A549 (cell line): ENCODE measurements around the gene GUK1. TPM values are rescaled to one million over a fixed set of nuclear protein-coding genes. Genes with fewer than 3 reads are reported as not detected.

Source experiments
- ATAC-seq, 2 experiments: fragments of 200-7000 bp in 1 of 2; fragments of >200 bp in 1 of 2; cut with Nextera tagmentation in 1 of 2; cut with Tn5 transposase in 1 of 2; 3 replicates each; pipeline versions ENCODE4 v1.8.0 to v1.9.1; 2018 to 2020; ENCODE audit warnings: mild to moderate bottlenecking in 1 of 2, moderate library complexity in 1 of 2
- CTCF ChIA-PET: fragments of 300-600 bp; sonication (Branson Sonifier 250); formaldehyde crosslinking; extraction: SDS; loops from one replicate; lab custom pipeline; 2021; ENCODE audit warnings: antibody characterized with exemption, inconsistent platforms; lab: Yijun Ruan, JAX
- POLR2A ChIA-PET: fragments of 350-600 bp; formaldehyde crosslinking; extraction: SDS; loops from one replicate; lab custom pipeline; 2021; ENCODE audit warnings: antibody characterized with exemption, inconsistent platforms; lab: Yijun Ruan, JAX
- DNase-seq, 2 experiments: peaks; one replicate each; pipeline versions ENCODE4 v3.0.0 to v3.0.0-alpha.2; 2011 to 2016; ENCODE audit warnings: low read depth in 1 of 2, low spot score in 1 of 2
- FAIRE-seq: peaks from 2 replicates; lab custom pipeline; 2011; peaks lifted over from hg19 to GRCh38; lab: Jason Lieb, UNC
- H3K27ac ChIP-seq, 2 experiments: fragments of >200 bp; sonication (Bioruptor Twin); formaldehyde crosslinking; 3 replicates each; pipeline ENCODE4 v1.5.1; 2016 to 2017
- H3K4me1 ChIP-seq: fragments of >200 bp; sonication (Bioruptor Twin); formaldehyde crosslinking; 3 replicates; pipeline ENCODE4 v1.6.1; 2016
- H3K4me2 ChIP-seq: fragments of >200 bp; sonication (Bioruptor Twin); formaldehyde crosslinking; 3 replicates; pipeline ENCODE4 v1.6.1; 2016
- H3K4me3 ChIP-seq: fragments of >200 bp; sonication (Bioruptor Twin); formaldehyde crosslinking; 3 replicates; pipeline ENCODE4 v1.5.1; 2016
- H3K9me3 ChIP-seq: fragments of >200 bp; sonication (Bioruptor Twin); formaldehyde crosslinking; 3 replicates; pipeline ENCODE4 v1.6.1; 2016
- ATOH8 ChIP-seq: fragments of 250-450 bp; sonication (Bioruptor Pico); IDR thresholded peaks from 2 replicates; pipeline ENCODE4 v1.5.0; 2020; ENCODE audit warnings: low read depth, mild to moderate bottlenecking, moderate library complexity
- CBX2 ChIP-seq: fragments of 200-600 bp; sonication (generic); IDR thresholded peaks from 2 replicates; pipeline ENCODE4 v1.6.1; 2016; ENCODE audit warnings: low read depth, mild to moderate bottlenecking, borderline replicate concordance
- CBX8 ChIP-seq: fragments of 200-600 bp; sonication (generic); IDR thresholded peaks from 2 replicates; pipeline ENCODE4 v1.6.1; 2016
- CHD2 ChIP-seq: fragments of 150-350 bp; IDR thresholded peaks from 2 replicates; pipeline ENCODE4 v1.6.1; 2014; ENCODE audit warnings: low read length; ENCODE audit not compliant: partially characterized antibody
- ELK1 ChIP-seq: fragments of 150-350 bp; IDR thresholded peaks from 2 replicates; pipeline ENCODE4 v1.6.1; 2014; ENCODE audit warnings: low read depth, mild to moderate bottlenecking, low read length
- EP300 ChIP-seq, 2 experiments: fragments of >200 bp; sonication (Bioruptor Twin); formaldehyde crosslinking; IDR thresholded peaks; 2 replicates in 1 of 2; 3 replicates in 1 of 2; pipeline ENCODE4 v1.6.1; 2016 to 2017
- ESRRA ChIP-seq: fragments of 150-350 bp; IDR thresholded peaks from 2 replicates; pipeline ENCODE4 v1.6.1; 2014; ENCODE audit warnings: mild to moderate bottlenecking, low read length, borderline replicate concordance
- FOSB ChIP-seq: fragments of 250-450 bp; sonication (Bioruptor Pico); IDR thresholded peaks from 2 replicates; pipeline ENCODE4 v1.5.0; 2020; ENCODE audit warnings: mild to moderate bottlenecking, moderate library complexity
- FOSL2 ChIP-seq, 2 experiments: fragments of 450-650 bp in 1 of 2; fragments of >200 bp in 1 of 2; sonication (Bioruptor Twin) in 1 of 2; formaldehyde crosslinking; IDR thresholded peaks; 2 replicates each; pipeline versions ENCODE4 v1.5.0 to v1.6.1; 2016 to 2020; ENCODE audit warnings: mild to moderate bottlenecking in 1 of 2, moderate library complexity in 1 of 2
- GATA3 ChIP-seq: IDR thresholded peaks from 2 replicates; pipeline ENCODE4 v1.6.1; 2012; ENCODE audit warnings: borderline replicate concordance
- HDAC2 ChIP-seq: fragments of 200-600 bp; sonication (generic); IDR thresholded peaks from 2 replicates; pipeline ENCODE4 v1.6.1; 2016
- HOXA7 ChIP-seq: fragments of 250-450 bp; sonication (Bioruptor Pico); IDR thresholded peaks from 2 replicates; pipeline ENCODE4 v1.5.0; 2020; ENCODE audit warnings: mild to moderate bottlenecking, moderate library complexity
- HOXB13 ChIP-seq: fragments of 250-450 bp; sonication (Bioruptor Pico); IDR thresholded peaks from 2 replicates; pipeline ENCODE4 v1.5.0; 2020; ENCODE audit warnings: low read depth, mild to moderate bottlenecking, moderate library complexity
- HOXB5 ChIP-seq: fragments of 250-450 bp; sonication (Bioruptor Pico); IDR thresholded peaks from 2 replicates; pipeline ENCODE4 v1.5.0; 2020; ENCODE audit warnings: mild to moderate bottlenecking, moderate library complexity
- JUN ChIP-seq, 2 experiments: fragments of >200 bp; sonication (Bioruptor Twin); formaldehyde crosslinking; IDR thresholded peaks; 2 replicates in 1 of 2; 3 replicates in 1 of 2; pipeline ENCODE4 v1.6.1; 2016 to 2017
- JUNB ChIP-seq: fragments of >200 bp; sonication (Bioruptor Twin); formaldehyde crosslinking; IDR thresholded peaks from 2 replicates; pipeline ENCODE4 v1.6.1; 2016
- MAFK ChIP-seq: fragments of 450-650 bp; IDR thresholded peaks from 2 replicates; pipeline ENCODE4 v1.6.1; 2014; ENCODE audit not compliant: partially characterized antibody
- MAX ChIP-seq: IDR thresholded peaks from 2 replicates; pipeline ENCODE4 v1.6.1; 2012
- NFE2L2 ChIP-seq: fragments of 150-350 bp; conservative IDR thresholded peaks from 2 replicates; pipeline ENCODE4 v1.6.1; 2014; ENCODE audit warnings: low read length
- NPAS2 ChIP-seq: fragments of 250-450 bp; sonication (Bioruptor Pico); IDR thresholded peaks from 2 replicates; pipeline ENCODE4 v1.8.0; 2022; ENCODE audit warnings: mild to moderate bottlenecking, moderate library complexity, borderline replicate concordance
- NR3C1 ChIP-seq: fragments of >200 bp; sonication (Bioruptor Twin); formaldehyde crosslinking; IDR thresholded peaks from 3 replicates; pipeline ENCODE4 v1.6.1; 2017
- PBX3 ChIP-seq: IDR thresholded peaks from 2 replicates; pipeline ENCODE4 v1.6.1; 2012
- RCOR1 ChIP-seq: fragments of 150-350 bp; IDR thresholded peaks from 2 replicates; pipeline ENCODE4 v1.6.1; 2014; ENCODE audit warnings: antibody characterized with exemption, low read length, low read depth
- REST ChIP-seq: fragments of 200-600 bp; sonication (generic); IDR thresholded peaks from 2 replicates; pipeline ENCODE4 v1.6.1; 2016; ENCODE audit warnings: antibody characterized with exemption, mild to moderate bottlenecking, moderate library complexity
- ZC3H11A ChIP-seq: fragments of 450-650 bp; IDR thresholded peaks from 2 replicates; pipeline ENCODE4 v1.6.1; 2014; ENCODE audit warnings: antibody characterized with exemption, mild to moderate bottlenecking
- ZNF302 ChIP-seq: fragments of 250-450 bp; sonication (Bioruptor Pico); IDR thresholded peaks from 2 replicates; pipeline ENCODE4 v1.9.0; 2021; ENCODE audit warnings: inconsistent platforms, mild to moderate bottlenecking, moderate library complexity
- WGBS: methylation state at CpG from one replicate; pipeline ENCODE4 v1.1.6; 2017; ENCODE audit errors: missing lambda C conversion rate; 5-methylcytosine and 5-hydroxymethylcytosine counted together
- polyA plus RNA-seq, 4 experiments: library from polyadenylated mRNA; depleted of rRNA in 3 of 4; stranded (reverse); fragments of >200 nt; fragmentation: RNase III in 1 of 4; extraction: RNeasy Plus Mini Kit Qiagen cat#74134 plus additional on column Dnase treatment in 1 of 4; gene quantifications; 2 replicates in 3 of 4; 3 replicates in 1 of 4; pipeline ENCODE4 v1.2.3, GENCODE V29; 2011 to 2017

The GUK1 gene
- polyA plus RNA-seq, 2 of the 4 experiments (the other 2 are of a cell fraction), result 88.9 to 106 TPM

- TF ChIP-seq PBX3, result no peak
- no peak for TF ChIP-seq RCOR1
- no peak for TF ChIP-seq EP300 (IDR thresholded peaks at IDR 0.05)
- no peak for TF ChIP-seq HOXB13
- TF ChIP-seq GATA3, result no peak
- TF ChIP-seq NFE2L2, result no peak
- TF ChIP-seq HDAC2, result no peak
- TF ChIP-seq NR3C1, result no peak
- TF ChIP-seq FOSB, result no peak
- TF ChIP-seq NPAS2 (CRISPR knock-in tag), result no peak
- no peak for TF ChIP-seq JUN (IDR thresholded peaks at IDR 0.05)
- TF ChIP-seq ZC3H11A, result no peak
- no peak for TF ChIP-seq FOSL2 (IDR thresholded peaks at IDR 0.05)
- no peak for TF ChIP-seq FOSL2 (CRISPR knock-in tag; IDR thresholded peaks at IDR 0.05)
- no peak for TF ChIP-seq ATOH8 (CRISPR knock-in tag)
- TF ChIP-seq CBX8, result no peak
- no peak for TF ChIP-seq ESRRA
- TF ChIP-seq JUNB, result no peak
- no peak for TF ChIP-seq MAFK
- TF ChIP-seq ZNF302 (CRISPR knock-in tag), result no peak
- TF ChIP-seq, all 56 proteins: peak for 0
- WGBS, result 90% methylated on average over 30 of the region's 43 CpGs
- ChIA-PET POLR2A (no interaction called here), CTCF (interaction anchor here (1.5 to 8.2 kb wide), 2 partner anchors 8 to 15 kb away, joined by 4 to 89 read pairs; partner anchors contain the start of gene IBA57)
- no peak overlapping the region for H3K4me3 ChIP-seq
- no peak overlapping the region for H3K27ac ChIP-seq
- no peak overlapping the region for H3K4me2 ChIP-seq
- H3K9me3 ChIP-seq, result no peaks in the 10 kb centered on the region
- ATAC-seq (no peak), DNase-seq (no peak), FAIRE-seq (no peak)
- H3K4me1 ChIP-seq, result no peaks in the 10 kb centered on the region
Measured at GRCh38 chr1:228157729-228158126, 17.6 kb downstream of the GUK1 start.

- ATAC-seq, result no peak
- POLR2A ChIA-PET, result no interaction called here
- 91% methylated on average over 44 of the region's 98 CpGs for WGBS
- Histone ChIP-seq H3K27ac (no peak overlapping the region), H3K4me1 (no peaks in the 10 kb centered on the region)
- CTCF ChIA-PET, result interaction anchor here (8.2 kb wide), 1 partner anchor 7 kb away, joined by 89 read pairs; the partner anchor contains the start of gene IBA57
- no peak for DNase-seq
- TF ChIP-seq HOXB5 (CRISPR knock-in tag) (no peak), NR3C1 (no peak)
- TF ChIP-seq, all 56 proteins: peak for 0
- Histone ChIP-seq H3K9me3 (no peaks in the 10 kb centered on the region), H3K4me2 (no peak overlapping the region), H3K4me3 (no peak overlapping the region)
- no peak for FAIRE-seq
Measured at GRCh38 chr1:228158151-228159007, 18.3 kb downstream of the GUK1 start.

GRCh38 chr1:228159008-228159665 is 19.1 kb downstream of the GUK1 start:
- DNase-seq (no peak), FAIRE-seq (no peak), ATAC-seq (no peak)
- no peak overlapping the region for H3K4me2 ChIP-seq
- 71% methylated on average over 10 of the region's 14 CpGs for WGBS
- POLR2A ChIA-PET, result interaction anchor here (1.5 kb wide), 1 partner anchor 9 kb away, joined by 4 read pairs; the partner anchor contains the start of gene GJC2
- CTCF ChIA-PET, result interaction anchor here (1.0 kb wide), 1 partner anchor 49 kb away, joined by 4 read pairs; no protein-coding TSS in a partner anchor
- no peak overlapping the region for H3K27ac ChIP-seq
- no peak overlapping the region for H3K4me3 ChIP-seq
- H3K9me3 ChIP-seq, result no peaks in the 10 kb centered on the region
- no peaks in the 10 kb centered on the region for H3K4me1 ChIP-seq
- TF ChIP-seq CHD2 (no peak), CBX2 (no peak), REST (no peak), PBX3 (no peak), MAX (no peak), ELK1 (no peak), HOXA7 (no peak)
